ENCODE measurements around the gene SLC2A13.

GRCh38 chr12:39772821-39773259 lies 333.0 kb downstream of the SLC2A13 start:
- no peak for TF ChIP-seq CTCF (IDR thresholded peaks at IDR 0.05)
- TF ChIP-seq POLR2A (IDR thresholded peaks at IDR 0.05), result no peak
- TF ChIP-seq POLR2AphosphoS5 (IDR thresholded peaks at IDR 0.05), result no peak
